Measurements from ENCODE around the gene EXOC1L.

The EXOC1L gene

GRCh38 chr4:55854129-55854528, 34.5 kb downstream of the EXOC1L start:
- POLR2A ChIA-PET, result interaction anchor here (1.3 to 1.6 kb wide), 2 partner anchors 10 to 533 kb away, joined by 4 read pairs; partner anchors contain the start of gene AASDH
- Histone ChIP-seq H3K4me3 (ENCODE audit: low read depth, low read length) (peak overlapping the region; percentile 94), H3K9me3 (ENCODE audit: control insufficient read depth, insufficient read depth, low read depth, low read length) (no peaks in the 10 kb centered on the region), H3K27ac (ENCODE audit: extremely low read depth, low read depth, low read length) (peak overlapping the region; percentile 73; the same call in 1 of the 2 replicates), H3K36me3 (ENCODE audit: control insufficient read depth in 2 of 2, insufficient read depth in 1 of 2, low read length in 2 of 2) (peaks cover 0 to 6% of the 10 kb centered on the region in 2 experiments; a peak in 1 of 3 replicates), H3K4me1 (ENCODE audit: control insufficient read depth, insufficient read depth, low read length) (no peaks in the 10 kb centered on the region)
- no peak for TF ChIP-seq ZNF133 (tag by site-specific recombination; IDR thresholded peaks at IDR 0.05)
- TF ChIP-seq PRDM4 (tag by site-specific recombination; IDR thresholded peaks at IDR 0.05), result no peak
- TF ChIP-seq OSR2 (tag by site-specific recombination; IDR thresholded peaks at IDR 0.05), result no peak
- TF ChIP-seq ZNF623 (tag by site-specific recombination; IDR thresholded peaks at IDR 0.05), result no peak
- no peak for TF ChIP-seq ZNF184 (tag by site-specific recombination; IDR thresholded peaks at IDR 0.05)
- TF ChIP-seq KLF16 (tag by site-specific recombination; IDR thresholded peaks at IDR 0.05), result no peak
- no peak for TF ChIP-seq ZFP69B (tag by site-specific recombination; IDR thresholded peaks at IDR 0.05)
- no peak for TF ChIP-seq ZNF423 (tag by site-specific recombination; IDR thresholded peaks at IDR 0.05)
- TF ChIP-seq HOXD13 (CRISPR knock-in tag; IDR thresholded peaks at IDR 0.05; ENCODE audit: borderline replicate concordance), result no peak
- no peak for TF ChIP-seq BCL11A (tag by site-specific recombination; IDR thresholded peaks at IDR 0.05; ENCODE audit: low read depth)
- TF ChIP-seq ZNF350 (tag by site-specific recombination; IDR thresholded peaks at IDR 0.05), result no peak
- TF ChIP-seq, protein P1, sequence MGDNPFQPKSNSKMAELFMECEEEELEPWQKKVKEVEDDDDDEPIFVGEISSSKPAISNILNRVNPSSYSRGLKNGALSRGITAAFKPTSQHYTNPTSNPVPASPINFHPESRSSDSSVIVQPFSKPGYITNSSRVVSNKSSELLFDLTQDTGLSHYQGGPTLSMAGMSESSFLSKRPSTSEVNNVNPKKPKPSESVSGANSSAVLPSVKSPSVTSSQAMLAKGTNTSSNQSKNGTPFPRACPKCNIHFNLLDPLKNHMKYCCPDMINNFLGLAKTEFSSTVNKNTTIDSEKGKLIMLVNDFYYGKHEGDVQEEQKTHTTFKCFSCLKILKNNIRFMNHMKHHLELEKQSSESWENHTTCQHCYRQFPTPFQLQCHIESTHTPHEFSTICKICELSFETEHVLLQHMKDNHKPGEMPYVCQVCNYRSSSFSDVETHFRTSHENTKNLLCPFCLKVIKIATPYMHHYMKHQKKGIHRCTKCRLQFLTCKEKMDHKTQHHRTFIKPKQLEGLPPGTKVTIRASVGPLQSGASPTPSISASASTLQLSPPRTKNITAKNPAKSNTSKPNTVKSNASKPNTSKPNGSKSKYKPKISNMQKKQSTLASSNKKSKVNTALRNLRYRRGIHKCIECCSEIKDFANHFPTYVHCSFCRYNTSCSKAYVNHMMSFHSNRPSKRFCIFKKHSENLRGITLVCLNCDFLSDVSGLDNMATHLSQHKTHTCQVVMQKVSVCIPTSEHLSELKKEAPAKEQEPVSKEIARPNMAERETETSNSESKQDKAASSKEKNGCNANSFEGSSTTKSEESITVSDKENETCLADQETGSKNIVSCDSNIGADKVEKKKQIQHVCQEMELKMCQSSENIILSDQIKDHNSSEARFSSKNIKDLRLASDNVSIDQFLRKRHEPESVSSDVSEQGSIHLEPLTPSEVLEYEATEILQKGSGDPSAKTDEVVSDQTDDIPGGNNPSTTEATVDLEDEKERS (tag by site-specific recombination; IDR thresholded peaks at IDR 0.05), result no peak
- no peak for TF ChIP-seq ZBTB17 (tag by site-specific recombination; IDR thresholded peaks at IDR 0.05)
- no peak for TF ChIP-seq ZNF830 (tag by site-specific recombination; IDR thresholded peaks at IDR 0.05; ENCODE audit: low read depth)
- no peak for TF ChIP-seq SETDB1 (IDR thresholded peaks at IDR 0.05; ENCODE audit: insufficient read length, low read length)
- no peak for TF ChIP-seq ZBTB7A (tag by site-specific recombination; IDR thresholded peaks at IDR 0.05; ENCODE audit: low read depth)
- no peak for TF ChIP-seq ZNF169 (tag by site-specific recombination; IDR thresholded peaks at IDR 0.05)
- no peak for TF ChIP-seq KLF9 (tag by site-specific recombination; IDR thresholded peaks at IDR 0.05; ENCODE audit: low read depth)
- CTCF ChIA-PET, result interaction anchor here (1.1 to 1.5 kb wide), 2 partner anchors 11 to 12 kb away, joined by 3 to 6 read pairs; no protein-coding TSS in a partner anchor

DNA sequence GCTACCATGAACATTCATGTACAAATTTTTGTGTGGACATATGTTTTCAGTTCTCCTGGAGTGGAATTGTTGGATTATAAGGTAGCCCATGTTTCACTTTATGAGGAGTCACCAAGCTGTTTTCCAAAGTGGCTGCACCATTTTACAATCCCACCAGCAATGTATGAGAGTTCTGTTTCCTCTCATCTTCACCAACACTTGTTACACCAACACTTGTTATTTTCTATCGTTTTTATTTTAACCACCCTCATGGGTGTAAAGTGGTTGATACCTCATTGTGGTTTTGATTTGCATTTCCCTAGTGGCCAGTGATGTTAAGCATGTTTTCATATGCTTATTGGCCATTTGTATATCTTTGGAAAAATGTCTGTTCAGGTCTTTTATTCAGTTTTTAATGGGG, 38.0 kb downstream of the EXOC1L start:
- TF ChIP-seq ZNF184 (tag by site-specific recombination; IDR thresholded peaks at IDR 0.05), result peak; percentile 94
- no peak for TF ChIP-seq GLI2 (tag by site-specific recombination; IDR thresholded peaks at IDR 0.05; ENCODE audit: borderline replicate concordance, low read depth)
- TF ChIP-seq ZNF398 (tag by site-specific recombination; IDR thresholded peaks at IDR 0.05), result no peak
- TF ChIP-seq, protein P2, sequence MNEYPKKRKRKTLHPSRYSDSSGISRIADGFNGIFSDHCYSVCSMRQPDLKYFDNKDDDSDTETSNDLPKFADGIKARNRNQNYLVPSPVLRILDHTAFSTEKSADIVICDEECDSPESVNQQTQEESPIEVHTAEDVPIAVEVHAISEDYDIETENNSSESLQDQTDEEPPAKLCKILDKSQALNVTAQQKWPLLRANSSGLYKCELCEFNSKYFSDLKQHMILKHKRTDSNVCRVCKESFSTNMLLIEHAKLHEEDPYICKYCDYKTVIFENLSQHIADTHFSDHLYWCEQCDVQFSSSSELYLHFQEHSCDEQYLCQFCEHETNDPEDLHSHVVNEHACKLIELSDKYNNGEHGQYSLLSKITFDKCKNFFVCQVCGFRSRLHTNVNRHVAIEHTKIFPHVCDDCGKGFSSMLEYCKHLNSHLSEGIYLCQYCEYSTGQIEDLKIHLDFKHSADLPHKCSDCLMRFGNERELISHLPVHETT (tag by site-specific recombination; IDR thresholded peaks at IDR 0.05), result no peak
- TF ChIP-seq SP3 (tag by site-specific recombination; IDR thresholded peaks at IDR 0.05), result no peak
- POLR2A ChIA-PET, result no interaction called here
- no peak overlapping the region for H3K4me3 ChIP-seq (ENCODE audit: low read depth, low read length)
- no peaks in the 10 kb centered on the region for H3K9me3 ChIP-seq (ENCODE audit: control insufficient read depth, insufficient read depth, low read depth, low read length)
- CTCF ChIA-PET, result interaction anchor here (0.7 kb wide), 1 partner anchor 175 kb away, joined by 3 read pairs; no protein-coding TSS in a partner anchor
- H3K36me3 ChIP-seq (ENCODE audit: control insufficient read depth in 2 of 2, insufficient read depth in 1 of 2, low read length in 2 of 2), result peaks cover 0 to 16% of the 10 kb centered on the region in 2 experiments; a peak in 2 of 3 replicates
- no peak overlapping the region for H3K27ac ChIP-seq (ENCODE audit: extremely low read depth, low read depth, low read length)
- no peaks in the 10 kb centered on the region for H3K4me1 ChIP-seq (ENCODE audit: control insufficient read depth, insufficient read depth, low read length)
